SU-DHL-6 (cell line): ENCODE data around the gene DPP6.

Source experiments
- H2AFZ ChIP-seq: fragments of 200-600 bp; sonication (generic); 2 replicates; pipeline ENCODE4 v1.6.1; 2014; ENCODE audit warnings: low read depth, mild to moderate bottlenecking, moderate library complexity, mixed read lengths, antibody characterized with exemption, low read length; ENCODE audit not compliant: severe bottlenecking
- H3F3A ChIP-seq: fragments of 200-600 bp; shearing (Covaris generic); 2 replicates; pipeline ENCODE4 v1.6.0; 2016; ENCODE audit warnings: antibody characterized with exemption, mild to moderate bottlenecking; ENCODE audit not compliant: insufficient read depth
- H3K27ac ChIP-seq: fragments of 200-600 bp; sonication (generic); 2 replicates; pipeline ENCODE4 v1.5.1; 2016; ENCODE audit warnings: low read depth, mild to moderate bottlenecking, low read length, moderate library complexity, mixed read lengths
- H3K27me3 ChIP-seq: fragments of 200-600 bp; sonication (generic), shearing (Covaris generic); 2 replicates; pipeline ENCODE4 v1.6.0; 2014; ENCODE audit warnings: mild to moderate bottlenecking, low read length
- H3K36me3 ChIP-seq: fragments of 200-600 bp; sonication (generic); 2 replicates; pipeline ENCODE4 v1.6.1; 2014; ENCODE audit warnings: mild to moderate bottlenecking, low read length, mixed read lengths
- H3K4me2 ChIP-seq: fragments of 300-600, 200-600 bp; shearing (Covaris generic), sonication (generic); 2 replicates; pipeline ENCODE4 v1.6.0; 2014; ENCODE audit warnings: low read length, low read depth, mild to moderate bottlenecking; ENCODE audit not compliant: poor library complexity, severe bottlenecking
- H3K4me3 ChIP-seq: fragments of 200-600 bp; sonication (generic); 2 replicates; pipeline ENCODE4 v1.5.1; 2014; ENCODE audit warnings: antibody characterized with exemption, low read length, mild to moderate bottlenecking, mixed read lengths; ENCODE audit not compliant: insufficient read depth, poor library complexity, severe bottlenecking
- H3K79me2 ChIP-seq: fragments of 200-600 bp; sonication (generic); 2 replicates; pipeline ENCODE4 v1.6.1; 2014; ENCODE audit warnings: mild to moderate bottlenecking, low read length, moderate library complexity; ENCODE audit not compliant: insufficient read depth
- H3K9ac ChIP-seq: fragments of 200-600 bp; sonication (generic); 2 replicates; pipeline ENCODE4 v1.7.0; 2014; ENCODE audit warnings: mild to moderate bottlenecking, low read length
- H3K9me2 ChIP-seq: fragments of 200-600 bp; sonication (generic); replicated peaks from 2 replicates; pipeline ENCODE4 v1.6.1; 2014; ENCODE audit warnings: low read length; ENCODE audit not compliant: insufficient read depth
- H3K9me3 ChIP-seq: fragments of 200-600 bp; sonication (generic); 2 replicates; pipeline ENCODE4 v1.6.1; 2014; ENCODE audit warnings: low read length, mixed read lengths; ENCODE audit not compliant: insufficient read depth
- H4K20me1 ChIP-seq: fragments of 200-600 bp; sonication (generic); 2 replicates; pipeline ENCODE4 v1.6.1; 2014; ENCODE audit warnings: low read depth, mild to moderate bottlenecking, antibody characterized with exemption, low read length, moderate library complexity, mixed read lengths
- CTCF ChIP-seq: fragments of 200-600 bp; sonication (generic); IDR thresholded peaks from one replicate; pipeline ENCODE4 v1.5.1; 2017; ENCODE audit warnings: antibody characterized with exemption, mild to moderate bottlenecking, low read length, moderate library complexity; ENCODE audit not compliant: insufficient read depth, poor library complexity, severe bottlenecking
- EZH2phosphoT487 ChIP-seq: fragments of 200-600 bp; sonication (generic), shearing (Covaris generic); conservative IDR thresholded peaks from 2 replicates; pipeline ENCODE4 v1.6.1; 2018; ENCODE audit warnings: mild to moderate bottlenecking, antibody characterized with exemption, low read length, moderate library complexity, mixed read lengths

Gene DPP6

GRCh38 chr7:154425271-154425670 is 373.1 kb downstream of the DPP6 start:
- no peak overlapping the region for H3K4me2 ChIP-seq
- H3K4me3 ChIP-seq: no peak overlapping the region
- H3F3A ChIP-seq: no peaks in the 10 kb centered on the region
- H3K36me3 ChIP-seq: no peaks in the 10 kb centered on the region
- no peak overlapping the region for H3K27ac ChIP-seq
- no peak overlapping the region for H3K9ac ChIP-seq
- H4K20me1 ChIP-seq: no peaks in the 10 kb centered on the region
- no peaks in the 10 kb centered on the region for H3K27me3 ChIP-seq
- H3K9me3 ChIP-seq: no peaks in the 10 kb centered on the region
- no peaks in the 10 kb centered on the region for H3K79me2 ChIP-seq
- H3K9me2 ChIP-seq: no peaks in the 10 kb centered on the region
- TF ChIP-seq CTCF: no peak
- TF ChIP-seq EZH2phosphoT487: no peak
- no peak overlapping the region for H2AFZ ChIP-seq

DNA sequence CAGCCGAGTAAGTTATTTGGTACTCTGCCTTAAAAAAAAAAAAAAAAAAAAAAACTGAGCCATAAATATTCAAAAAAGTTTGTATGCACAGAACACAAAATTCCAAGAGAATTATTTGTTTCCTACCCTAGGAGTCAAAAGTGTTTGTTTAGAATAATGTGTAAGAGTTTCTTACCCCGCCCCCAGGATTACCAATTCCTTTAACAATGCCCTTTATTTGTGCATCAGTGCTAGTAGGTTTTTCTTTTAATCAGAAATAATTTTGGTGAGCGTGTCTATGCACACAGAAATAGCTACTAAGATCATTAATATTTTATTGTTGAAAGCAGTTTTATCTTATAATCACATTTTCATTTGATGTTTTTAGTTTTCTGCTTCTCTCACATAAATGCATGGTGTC is 374.6 kb downstream of the DPP6 start:
- Histone ChIP-seq H3K9ac (no peak overlapping the region), H3K4me2 (no peak overlapping the region), H3K4me3 (no peak overlapping the region), H3K9me3 (no peaks in the 10 kb centered on the region), H2AFZ (no peak overlapping the region), H3K9me2 (no peaks in the 10 kb centered on the region), H3K27ac (no peak overlapping the region), H3K79me2 (no peaks in the 10 kb centered on the region), H3K27me3 (no peaks in the 10 kb centered on the region), H3K36me3 (no peaks in the 10 kb centered on the region), H4K20me1 (no peaks in the 10 kb centered on the region), H3F3A (no peaks in the 10 kb centered on the region)
- no peak for TF ChIP-seq CTCF
- no peak for TF ChIP-seq EZH2phosphoT487

GRCh38 chr7:154427533-154427932 is 375.3 kb downstream of the DPP6 start:
- TF ChIP-seq EZH2phosphoT487 (no peak), CTCF (no peak)
- H3K4me3 ChIP-seq: no peak overlapping the region
- H3K27ac ChIP-seq: no peak overlapping the region
- H3K9ac ChIP-seq: no peak overlapping the region
- H2AFZ ChIP-seq: no peak overlapping the region
- no peaks in the 10 kb centered on the region for H3F3A ChIP-seq
- H3K36me3 ChIP-seq: no peaks in the 10 kb centered on the region
- no peaks in the 10 kb centered on the region for H3K79me2 ChIP-seq
- no peaks in the 10 kb centered on the region for H3K27me3 ChIP-seq
- H3K9me3 ChIP-seq: no peaks in the 10 kb centered on the region
- H4K20me1 ChIP-seq: no peaks in the 10 kb centered on the region
- no peak overlapping the region for H3K4me2 ChIP-seq
- no peaks in the 10 kb centered on the region for H3K9me2 ChIP-seq
